Activated naive CD4-positive, alpha-beta T cell treated with anti-CD3 and anti-CD28 coated beads, Interleukin-2, amount 10 ng/mL, durations not matched to agents 7 days and 5 days (primary cell): ENCODE measurements around the gene ABO.
"Not testable (repeated sequence)": the region's sequence is repeated elsewhere in the genome, so short reads cannot be mapped to it uniquely, and the experiment has no call there.

Experiments used
- CTCF ChIA-PET: fragments of 350-600 bp; sonication (Branson Sonifier 250); formaldehyde crosslinking; loops from one replicate; lab custom pipeline; 2021; ENCODE audit warnings: antibody characterized with exemption; lab: Charles Lee
- DNase-seq: peaks from one replicate; pipeline ENCODE4 v3.0.0-alpha.2; 2020
- H3K27ac Mint-ChIP-seq: one replicate; pipeline ENCODE4 v1.8.0; 2021; ENCODE audit warnings: mild to moderate bottlenecking, moderate library complexity, mixed read lengths
- H3K27me3 Mint-ChIP-seq: one replicate; pipeline ENCODE4 v1.8.0; 2021; ENCODE audit warnings: mild to moderate bottlenecking, mixed read lengths
- H3K36me3 Mint-ChIP-seq: one replicate; pipeline ENCODE4 v1.8.0; 2021; ENCODE audit warnings: mixed read lengths
- H3K4me1 Mint-ChIP-seq: one replicate; pipeline ENCODE4 v1.8.0; 2021; ENCODE audit warnings: mixed read lengths
- H3K4me3 Mint-ChIP-seq: one replicate; pipeline ENCODE4 v1.8.0; 2021; ENCODE audit warnings: mild to moderate bottlenecking, moderate library complexity, mixed read lengths
- H3K9me3 Mint-ChIP-seq: one replicate; pipeline ENCODE4 v1.8.0; 2021; ENCODE audit warnings: mixed read lengths

ABO gene

GRCh38 chr9:133278161-133279114, 3.4 kb upstream of the ABO start:
- H3K27ac Mint-ChIP-seq = no peak overlapping the region
- no peaks in the 10 kb centered on the region for H3K9me3 Mint-ChIP-seq
- peaks cover 55% of the 10 kb centered on the region for H3K27me3 Mint-ChIP-seq
- H3K4me1 Mint-ChIP-seq = no peaks in the 10 kb centered on the region
- CTCF ChIA-PET = interaction anchor here (1.1 kb wide), 1 partner anchor 25 kb away, joined by 3 read pairs; no protein-coding TSS in a partner anchor
- no peak for DNase-seq
- no peaks in the 10 kb centered on the region for H3K36me3 Mint-ChIP-seq
- no peak overlapping the region for H3K4me3 Mint-ChIP-seq

DNA sequence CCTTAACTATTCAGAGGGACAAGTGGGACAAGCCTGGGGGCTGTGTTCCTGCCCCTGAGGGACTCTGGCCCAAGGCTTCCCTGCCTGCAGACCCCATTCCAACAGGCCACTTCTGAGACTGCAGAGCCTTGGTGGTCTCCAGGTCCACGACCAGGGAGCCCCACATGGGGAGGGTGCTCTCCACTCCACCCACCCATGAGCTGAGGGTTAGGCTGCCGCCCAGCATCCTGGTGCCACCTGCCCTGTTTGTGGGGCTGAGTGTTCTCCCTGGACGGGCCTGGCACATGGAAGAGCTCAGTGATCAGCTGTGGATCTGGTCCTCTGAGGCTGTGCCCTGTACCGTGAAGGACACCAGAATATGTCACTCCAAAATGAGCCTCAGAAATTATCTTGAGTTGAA, 2.5 kb upstream of the ABO start:
- H3K4me1 Mint-ChIP-seq = peaks cover 5% of the 10 kb centered on the region
- DNase-seq = no peak
- CTCF ChIA-PET = no interaction called here
- H3K4me3 Mint-ChIP-seq = no peak overlapping the region
- H3K36me3 Mint-ChIP-seq = no peaks in the 10 kb centered on the region
- no peak overlapping the region for H3K27ac Mint-ChIP-seq
- no peaks in the 10 kb centered on the region for H3K9me3 Mint-ChIP-seq
- H3K27me3 Mint-ChIP-seq = peaks cover 62% of the 10 kb centered on the region

GRCh38 chr9:133276923-133277322, 1.9 kb upstream of the ABO start:
- DNase-seq = no peak
- H3K36me3 Mint-ChIP-seq = no peaks in the 10 kb centered on the region
- H3K27ac Mint-ChIP-seq = no peak overlapping the region
- no peaks in the 10 kb centered on the region for H3K9me3 Mint-ChIP-seq
- CTCF ChIA-PET = no interaction called here
- H3K4me3 Mint-ChIP-seq = no peak overlapping the region
- peaks cover 66% of the 10 kb centered on the region for H3K27me3 Mint-ChIP-seq
- H3K4me1 Mint-ChIP-seq = peaks cover 5% of the 10 kb centered on the region

- peaks cover 71% of the 10 kb centered on the region for H3K27me3 Mint-ChIP-seq
- no peaks in the 10 kb centered on the region for H3K36me3 Mint-ChIP-seq
- H3K9me3 Mint-ChIP-seq = no peaks in the 10 kb centered on the region
- H3K4me3 Mint-ChIP-seq = no peak overlapping the region
- DNase-seq = no peak
- H3K4me1 Mint-ChIP-seq = peaks cover 5% of the 10 kb centered on the region
- CTCF ChIA-PET = interaction anchor here (1.1 kb wide), 1 partner anchor 90 kb away, joined by 3 read pairs; no protein-coding TSS in a partner anchor
- H3K27ac Mint-ChIP-seq = no peak overlapping the region
These were observed 1.2 kb upstream of the ABO start for GRCh38 chr9:133276001-133276884.

GRCh38 chr9:133274236-133275104, 531 bp downstream of the ABO start:
- H3K36me3 Mint-ChIP-seq = no peaks in the 10 kb centered on the region
- no peak overlapping the region for H3K4me3 Mint-ChIP-seq
- H3K27me3 Mint-ChIP-seq = peaks cover 70% of the 10 kb centered on the region
- no peak overlapping the region for H3K27ac Mint-ChIP-seq
- no peaks in the 10 kb centered on the region for H3K9me3 Mint-ChIP-seq
- no peak for DNase-seq
- CTCF ChIA-PET = no interaction called here
- H3K4me1 Mint-ChIP-seq = peaks cover 5% of the 10 kb centered on the region

DNA sequence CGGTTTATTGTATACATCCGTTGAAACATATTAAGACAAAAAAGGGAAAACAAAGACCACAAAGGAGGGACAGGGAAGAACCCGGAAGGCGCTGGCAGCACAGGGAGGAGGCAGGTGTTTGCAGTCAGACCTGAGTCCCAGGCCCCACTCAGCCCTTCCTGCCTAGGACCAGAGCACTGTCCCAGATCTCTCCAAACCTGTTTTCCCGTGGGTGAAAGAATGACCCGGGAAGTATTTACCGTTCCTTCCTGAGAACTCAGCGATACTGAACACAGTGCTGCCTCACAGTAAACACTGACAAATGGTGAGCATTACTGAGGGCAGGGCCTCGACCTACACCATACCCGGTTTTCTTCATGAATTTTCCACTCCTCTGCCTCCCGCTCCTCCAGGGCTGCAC, 1.2 kb downstream of the ABO start:
- DNase-seq = no peak
- Mint-ChIP-seq H3K4me1 (peaks cover 5% of the 10 kb centered on the region), H3K27me3 (peaks cover 76% of the 10 kb centered on the region), H3K36me3 (no peaks in the 10 kb centered on the region), H3K4me3 (no peak overlapping the region), H3K9me3 (no peaks in the 10 kb centered on the region), H3K27ac (no peak overlapping the region)
- CTCF ChIA-PET = no interaction called here

GRCh38 chr9:133273098-133273497, 1.9 kb downstream of the ABO start:
- CTCF ChIA-PET = interaction anchor here (1.5 kb wide), 1 partner anchor 34 kb away, joined by 3 read pairs; no protein-coding TSS in a partner anchor
- H3K4me3 Mint-ChIP-seq = no peak overlapping the region

DNA sequence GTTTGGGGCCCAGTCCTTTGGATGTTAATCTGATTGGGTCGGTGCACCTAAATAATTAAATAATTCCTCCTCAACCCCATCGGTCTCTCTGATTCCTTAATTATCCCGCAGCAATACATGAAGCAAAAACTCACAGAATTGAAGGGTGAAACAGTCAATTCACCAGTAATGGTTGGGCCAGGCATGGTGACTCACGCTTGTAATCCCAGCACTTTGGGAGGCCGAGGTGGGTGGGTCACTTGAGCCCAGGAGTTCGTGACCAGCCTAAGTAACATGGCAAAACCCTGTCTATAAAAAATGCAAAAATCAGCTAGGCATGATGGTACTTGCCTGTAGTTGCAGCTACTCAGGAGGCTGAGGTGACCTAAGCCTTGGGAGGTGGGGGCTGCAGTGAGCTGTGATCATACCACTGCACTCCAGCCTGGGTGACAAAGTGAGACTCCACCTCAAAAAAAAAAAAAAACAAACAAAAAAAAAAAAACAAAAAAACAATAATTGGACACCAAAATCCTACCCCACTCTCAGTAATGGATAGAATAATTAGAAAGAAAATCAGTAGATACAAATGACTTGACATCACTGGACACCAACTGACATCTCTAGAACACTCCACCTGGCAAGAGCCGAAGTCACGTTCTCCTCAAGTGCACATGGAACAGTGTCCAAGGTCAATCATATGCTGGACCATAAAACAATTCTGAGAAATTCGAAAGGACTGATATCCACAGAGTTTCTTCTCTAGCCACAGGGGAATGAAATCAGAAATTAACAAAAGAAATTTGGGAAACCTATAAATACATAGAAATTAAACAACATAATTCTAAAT, 5.3 kb downstream of the ABO start:
- no peak overlapping the region for H3K27ac Mint-ChIP-seq
- peaks cover 51% of the 10 kb centered on the region for H3K27me3 Mint-ChIP-seq
- H3K4me1 Mint-ChIP-seq = peaks cover 5% of the 10 kb centered on the region
- no peaks in the 10 kb centered on the region for H3K9me3 Mint-ChIP-seq
- no peak overlapping the region for H3K4me3 Mint-ChIP-seq
- no peaks in the 10 kb centered on the region for H3K36me3 Mint-ChIP-seq
- CTCF ChIA-PET = no interaction called here
- DNase-seq = no peak

More at GRCh38 chr9:133273098-133273497, 1.9 kb downstream of the ABO start:
- no peak for DNase-seq
- no peak overlapping the region for H3K27ac Mint-ChIP-seq
- H3K4me1 Mint-ChIP-seq = peaks cover 5% of the 10 kb centered on the region
- H3K27me3 Mint-ChIP-seq = peaks cover 76% of the 10 kb centered on the region
- no peaks in the 10 kb centered on the region for H3K36me3 Mint-ChIP-seq
- H3K9me3 Mint-ChIP-seq = no peaks in the 10 kb centered on the region

GRCh38 chr9:133269136-133269535, 5.9 kb downstream of the ABO start:
- not testable (repeated sequence) for H3K36me3 Mint-ChIP-seq

GRCh38 chr9:133268335-133269056, 6.5 kb downstream of the ABO start:
- Mint-ChIP-seq H3K9me3 (no peaks in the 10 kb centered on the region), H3K27ac (no peak overlapping the region), H3K36me3 (no peaks in the 10 kb centered on the region), H3K27me3 (peaks cover 38% of the 10 kb centered on the region), H3K4me3 (no peak overlapping the region), H3K4me1 (peaks cover 5% of the 10 kb centered on the region)
- DNase-seq = no peak
- CTCF ChIA-PET = no interaction called here

More at GRCh38 chr9:133269136-133269535, 5.9 kb downstream of the ABO start:
- H3K9me3 Mint-ChIP-seq, H3K4me3 Mint-ChIP-seq, CTCF ChIA-PET, DNase-seq, H3K4me1 Mint-ChIP-seq, H3K27ac Mint-ChIP-seq: not testable (repeated sequence)
- peaks cover 45% of the 10 kb centered on the region for H3K27me3 Mint-ChIP-seq

- CTCF ChIA-PET = no interaction called here
- Mint-ChIP-seq H3K27me3 (peaks cover 25% of the 10 kb centered on the region), H3K9me3 (no peaks in the 10 kb centered on the region), H3K4me1 (no peaks in the 10 kb centered on the region), H3K36me3 (no peaks in the 10 kb centered on the region), H3K4me3 (no peak overlapping the region), H3K27ac (no peak overlapping the region)
- DNase-seq = no peak
These were observed 10.7 kb downstream of the ABO start for GRCh38 chr9:133264235-133264764.

- Mint-ChIP-seq H3K4me3 (no peak overlapping the region), H3K27me3 (peaks cover 17% of the 10 kb centered on the region), H3K9me3 (no peaks in the 10 kb centered on the region), H3K36me3 (no peaks in the 10 kb centered on the region), H3K4me1 (no peaks in the 10 kb centered on the region), H3K27ac (no peak overlapping the region)
- no peak for DNase-seq
- CTCF ChIA-PET = no interaction called here
These were observed 11.4 kb downstream of the ABO start for GRCh38 chr9:133263557-133263956.
